ENCODE results near the gene PRX. TPM values are rescaled to one million over a fixed set of nuclear protein-coding genes. Genes with fewer than 3 reads are reported as not detected.
A peak's percentile ranks its signal among the peaks of the same experiment; 100 is the strongest.

PRX gene
- total RNA-seq, 1 experiment from 2014 or later = 2.2 TPM

DNA sequence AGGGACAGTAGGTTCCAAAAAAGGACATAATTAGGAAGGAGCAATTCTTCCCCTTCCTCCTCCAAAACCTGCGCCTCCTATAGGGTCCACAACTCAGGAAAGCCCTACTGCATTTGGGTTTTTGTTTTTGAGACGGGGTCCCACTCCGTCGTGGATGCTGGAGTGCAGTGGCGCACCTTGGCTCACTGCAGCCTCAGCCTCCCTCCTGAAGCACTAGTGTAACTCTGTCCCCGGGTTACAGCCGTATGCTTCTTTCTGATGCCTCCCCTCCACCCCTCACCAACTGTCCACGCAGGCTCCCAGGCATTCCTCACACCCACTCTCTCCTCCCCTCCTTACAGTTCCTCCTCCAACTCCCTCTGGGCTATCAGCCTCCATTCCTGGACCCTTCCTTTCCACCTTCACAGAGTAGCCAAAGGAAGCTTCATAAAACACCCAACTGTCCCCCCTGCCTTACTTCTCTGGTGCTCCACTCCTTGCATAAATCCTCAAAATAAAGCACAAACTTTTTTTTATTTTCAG, 33.1 kb upstream of the PRX start:
- Histone ChIP-seq H3K4me2 (ENCODE audit: low read length) (no peak overlapping the region), H3K4me3 (ENCODE audit: low read length) (no peak overlapping the region), H3K36me3 (ENCODE audit: low read depth, low read length) (peaks cover 8% of the 10 kb centered on the region; the same call in 1 of the 2 replicates), H3K27ac (ENCODE audit: low read length) (peak overlapping the region; percentile 16; the same call in 1 of the 2 replicates), H4K20me1 (ENCODE audit: low read length) (peaks cover 9% of the 10 kb centered on the region; the same call in 1 of the 2 replicates), H3F3A (ENCODE audit: low read length, unreplicated experiment) (no peaks in the 10 kb centered on the region), H3K9ac (ENCODE audit: low read length) (no peak overlapping the region), H3K9me2 (replicated peaks; ENCODE audit: low read length) (no peaks in the 10 kb centered on the region), H2AFZ (ENCODE audit: low read length) (no peak overlapping the region), H3K27me3 (ENCODE audit: low read length) (no peaks in the 10 kb centered on the region), H3K79me2 (ENCODE audit: low read length) (peaks cover 26% of the 10 kb centered on the region), H3K9me3 (ENCODE audit: low read length) (no peaks in the 10 kb centered on the region), H3K4me1 (ENCODE audit: insufficient read depth, low read length) (peaks cover 12% of the 10 kb centered on the region; the same call in 1 of the 2 replicates)
- ATAC-seq (no peak), DNase-seq (no peak)
- intact Hi-C loops (cut with micrococcal nuclease) = no loop called here
- no TSS peak for BruUV-seq (replicated peaks)
- TF ChIP-seq EZH2 (IDR thresholded peaks at IDR 0.05; ENCODE audit: low read length, unreplicated experiment) (no peak), EZH2phosphoT487 (IDR thresholded peaks at IDR 0.05; ENCODE audit: borderline replicate concordance, low read length) (no peak)
- TF ChIP-seq, protein P1, sequence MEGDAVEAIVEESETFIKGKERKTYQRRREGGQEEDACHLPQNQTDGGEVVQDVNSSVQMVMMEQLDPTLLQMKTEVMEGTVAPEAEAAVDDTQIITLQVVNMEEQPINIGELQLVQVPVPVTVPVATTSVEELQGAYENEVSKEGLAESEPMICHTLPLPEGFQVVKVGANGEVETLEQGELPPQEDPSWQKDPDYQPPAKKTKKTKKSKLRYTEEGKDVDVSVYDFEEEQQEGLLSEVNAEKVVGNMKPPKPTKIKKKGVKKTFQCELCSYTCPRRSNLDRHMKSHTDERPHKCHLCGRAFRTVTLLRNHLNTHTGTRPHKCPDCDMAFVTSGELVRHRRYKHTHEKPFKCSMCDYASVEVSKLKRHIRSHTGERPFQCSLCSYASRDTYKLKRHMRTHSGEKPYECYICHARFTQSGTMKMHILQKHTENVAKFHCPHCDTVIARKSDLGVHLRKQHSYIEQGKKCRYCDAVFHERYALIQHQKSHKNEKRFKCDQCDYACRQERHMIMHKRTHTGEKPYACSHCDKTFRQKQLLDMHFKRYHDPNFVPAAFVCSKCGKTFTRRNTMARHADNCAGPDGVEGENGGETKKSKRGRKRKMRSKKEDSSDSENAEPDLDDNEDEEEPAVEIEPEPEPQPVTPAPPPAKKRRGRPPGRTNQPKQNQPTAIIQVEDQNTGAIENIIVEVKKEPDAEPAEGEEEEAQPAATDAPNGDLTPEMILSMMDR (conservative IDR thresholded peaks at IDR 0.05; ENCODE audit: low read depth, low read length) = no peak
- ChIA-PET CTCF (no interaction called here), POLR2A (ENCODE audit: unreplicated experiment) (no interaction called here)

DNA sequence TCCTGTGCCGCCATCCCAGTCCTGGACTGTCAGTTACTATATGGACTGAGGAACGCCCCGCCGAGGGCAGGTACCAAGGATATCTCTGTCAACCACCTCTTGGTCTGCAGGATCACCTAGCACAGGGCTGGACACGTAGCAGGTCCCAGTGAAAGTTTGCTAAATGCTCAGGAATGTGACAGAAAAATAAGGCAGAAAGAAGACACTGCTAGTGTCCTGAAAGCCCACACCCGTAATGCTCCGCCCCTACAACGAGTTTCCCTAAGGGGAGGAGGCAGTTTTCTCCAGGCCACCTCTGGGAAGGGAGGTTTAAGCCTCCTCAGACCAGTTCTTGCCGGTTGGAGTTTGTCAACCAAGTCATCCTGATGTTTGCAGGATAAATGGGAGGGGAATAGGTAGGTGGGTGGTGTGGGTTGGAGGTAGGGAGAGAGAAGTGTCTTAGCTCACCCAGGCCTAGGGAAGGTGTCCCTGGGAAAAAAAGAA, 32.6 kb upstream of the PRX start:
- H2AFZ ChIP-seq (ENCODE audit: low read length) = no peak overlapping the region
- CTCF ChIA-PET = no interaction called here

More for the DNA sequence above, 32.6 kb upstream of the PRX start:
- Histone ChIP-seq H3K79me2 (ENCODE audit: low read length) (peaks cover 31% of the 10 kb centered on the region), H3K27ac (ENCODE audit: low read length) (peak overlapping the region; percentile 44; the same call in 1 of the 2 replicates), H3K36me3 (ENCODE audit: low read depth, low read length) (peaks cover 12% of the 10 kb centered on the region; the same call in 1 of the 2 replicates), H3F3A (ENCODE audit: low read length, unreplicated experiment) (no peaks in the 10 kb centered on the region), H3K4me1 (ENCODE audit: insufficient read depth, low read length) (peaks cover 12% of the 10 kb centered on the region; the same call in 1 of the 2 replicates), H3K9me2 (replicated peaks; ENCODE audit: low read length) (no peaks in the 10 kb centered on the region), H3K27me3 (ENCODE audit: low read length) (no peaks in the 10 kb centered on the region), H3K9me3 (ENCODE audit: low read length) (no peaks in the 10 kb centered on the region), H4K20me1 (ENCODE audit: low read length) (peaks cover 9% of the 10 kb centered on the region; the same call in 1 of the 2 replicates), H3K4me2 (ENCODE audit: low read length) (no peak overlapping the region), H3K9ac (ENCODE audit: low read length) (no peak overlapping the region), H3K4me3 (ENCODE audit: low read length) (no peak overlapping the region)
- BruUV-seq (replicated peaks) = no TSS peak
- intact Hi-C loops (cut with micrococcal nuclease) = no loop called here
- POLR2A ChIA-PET (ENCODE audit: unreplicated experiment) = no interaction called here
- DNase-seq (peak; percentile 55), ATAC-seq (peak; percentile 4; the same call in 1 of the 2 replicates)
- TF ChIP-seq, protein P1 (conservative IDR thresholded peaks at IDR 0.05; ENCODE audit: low read depth, low read length) = no peak
- no peak for TF ChIP-seq EZH2phosphoT487 (IDR thresholded peaks at IDR 0.05; ENCODE audit: borderline replicate concordance, low read length)
- no peak for TF ChIP-seq EZH2 (IDR thresholded peaks at IDR 0.05; ENCODE audit: low read length, unreplicated experiment)
